ENCODE measurements around the gene COPE. TPM values are rescaled to one million over a fixed set of nuclear protein-coding genes. Genes with fewer than 3 reads are reported as not detected.

The COPE gene
- total and polyA plus RNA-seq, 2 of the 4 experiments (the other 2 are of a cell fraction), result 347 to 461 TPM

DNA sequence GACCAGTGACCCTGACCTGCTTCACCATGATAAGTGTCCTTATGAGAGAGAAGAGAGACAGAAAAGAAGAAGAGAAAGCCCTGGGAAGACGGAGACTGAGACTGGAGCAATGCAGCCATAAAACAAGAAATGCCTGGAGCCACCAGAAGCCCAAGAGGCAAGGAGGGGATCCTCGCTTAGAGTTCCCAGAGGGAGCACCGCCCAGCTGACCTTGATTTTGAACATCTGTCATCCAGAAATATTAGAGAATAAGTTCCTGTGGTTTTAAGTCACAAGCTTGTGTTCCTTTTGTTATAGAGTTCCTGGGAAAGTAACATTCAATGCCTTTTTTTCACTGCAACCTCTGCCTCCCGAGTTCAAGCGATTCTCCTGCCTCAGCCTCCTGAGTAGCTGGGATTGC, 43.5 kb downstream of the COPE start:
- Histone ChIP-seq H3K18ac (ENCODE audit: low read depth, low read length) (no peak overlapping the region), H3K4me1 (ENCODE audit: control insufficient read depth, insufficient read depth, low read length) (no peaks in the 10 kb centered on the region), H3K23ac (ENCODE audit: low read depth, low read length) (no peak overlapping the region), H3K27ac (ENCODE audit: insufficient read depth, low read length) (no peak overlapping the region), H4K5ac (ENCODE audit: low read depth, low read length) (no peak overlapping the region), H3K27me3 (ENCODE audit: control insufficient read depth, insufficient read depth, low read length) (no peaks in the 10 kb centered on the region), H3K9me3 (ENCODE audit: control insufficient read depth, insufficient read depth, low read length) (peaks cover 6% of the 10 kb centered on the region; the same call in 1 of the 2 replicates), H3K4ac (ENCODE audit: low read depth, low read length) (no peak overlapping the region), H2AK9ac (replicated peaks; ENCODE audit: low read depth, low read length, poor library complexity) (no peak overlapping the region), H3K79me1 (ENCODE audit: low read depth in 1 of 2, low read length in 2 of 2) (no peaks in the 10 kb centered on the region), H3K56ac (ENCODE audit: extremely low read depth, insufficient read depth, low read length) (no peak overlapping the region), H3K9ac (ENCODE audit: low read depth, low read length) (no peak overlapping the region), H4K91ac (ENCODE audit: insufficient read depth, low read depth, low read length) (no peak overlapping the region), H3K14ac (replicated peaks; ENCODE audit: low read depth, low read length) (0 out of 2 replicates have a peak overlapping the region, but pooled peaks have one; percentile 40), H3K4me3 (ENCODE audit: insufficient read depth, low read depth, low read length) (no peak overlapping the region), H3K4me2 (ENCODE audit: low read depth, low read length) (no peak overlapping the region), H2BK15ac (ENCODE audit: low read depth, low read length) (no peak overlapping the region), H2AFZ (replicated peaks; ENCODE audit: low read length, poor library complexity) (no peak overlapping the region), H4K20me1 (ENCODE audit: insufficient read depth, low read length) (peaks cover 3% of the 10 kb centered on the region; the same call in 1 of the 2 replicates), H2AK5ac (ENCODE audit: low read depth, low read length) (no peak overlapping the region), H2BK20ac (ENCODE audit: low read depth, low read length) (no peak overlapping the region), H3K9me1 (ENCODE audit: insufficient read depth, low read length) (no peaks in the 10 kb centered on the region), H4K8ac (ENCODE audit: low read depth in 2 of 2, low read length in 2 of 2) (no peak overlapping the region), H2BK120ac (ENCODE audit: low read depth, low read length) (no peak overlapping the region), H2BK5ac (ENCODE audit: low read depth, low read length, poor library complexity, severe bottlenecking) (no peak overlapping the region), H3K36me3 (ENCODE audit: control insufficient read depth, insufficient read depth, low read length) (peaks cover 3% of the 10 kb centered on the region; the same call in 1 of the 2 replicates)
- ChIA-PET CTCF (interaction anchor here (0.7 to 1.0 kb wide), 2 partner anchors 10 to 14 kb away, joined by 3 to 5 read pairs; no protein-coding TSS in a partner anchor), POLR2A (ENCODE audit: unreplicated experiment) (no interaction called here)
- no TSS peak for BruUV-seq (replicated peaks)
- WGBS, 2 experiments (ENCODE audit: extremely low coverage in 2 of 2, insufficient read length in 1 of 2), result no CpG with 5 or more reads among the region's 5 CpGs
- intact Hi-C loops (cut with micrococcal nuclease) (no loop called here), dilution Hi-C loops (cut with HindIII; ENCODE audit: low sequenced_read_pairs, unreplicated experiment) (no loop called here), in situ Hi-C loops (cut with MboI; ENCODE audit: low sequenced_read_pairs) (no loop called here)
- DNase-seq (peak; percentile 36), ATAC-seq (ENCODE audit: low read depth) (no peak)
- no peak for TF ChIP-seq SMC3 (IDR thresholded peaks at IDR 0.05; ENCODE audit: low read depth, low read length)
- TF ChIP-seq NFE2L2 (IDR thresholded peaks at IDR 0.05; ENCODE audit: low read depth, low read length), result no peak
- TF ChIP-seq, protein P1, sequence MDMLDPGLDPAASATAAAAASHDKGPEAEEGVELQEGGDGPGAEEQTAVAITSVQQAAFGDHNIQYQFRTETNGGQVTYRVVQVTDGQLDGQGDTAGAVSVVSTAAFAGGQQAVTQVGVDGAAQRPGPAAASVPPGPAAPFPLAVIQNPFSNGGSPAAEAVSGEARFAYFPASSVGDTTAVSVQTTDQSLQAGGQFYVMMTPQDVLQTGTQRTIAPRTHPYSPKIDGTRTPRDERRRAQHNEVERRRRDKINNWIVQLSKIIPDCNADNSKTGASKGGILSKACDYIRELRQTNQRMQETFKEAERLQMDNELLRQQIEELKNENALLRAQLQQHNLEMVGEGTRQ (IDR thresholded peaks at IDR 0.05; ENCODE audit: low read depth, low read length), result no peak
- TF ChIP-seq, protein P2, sequence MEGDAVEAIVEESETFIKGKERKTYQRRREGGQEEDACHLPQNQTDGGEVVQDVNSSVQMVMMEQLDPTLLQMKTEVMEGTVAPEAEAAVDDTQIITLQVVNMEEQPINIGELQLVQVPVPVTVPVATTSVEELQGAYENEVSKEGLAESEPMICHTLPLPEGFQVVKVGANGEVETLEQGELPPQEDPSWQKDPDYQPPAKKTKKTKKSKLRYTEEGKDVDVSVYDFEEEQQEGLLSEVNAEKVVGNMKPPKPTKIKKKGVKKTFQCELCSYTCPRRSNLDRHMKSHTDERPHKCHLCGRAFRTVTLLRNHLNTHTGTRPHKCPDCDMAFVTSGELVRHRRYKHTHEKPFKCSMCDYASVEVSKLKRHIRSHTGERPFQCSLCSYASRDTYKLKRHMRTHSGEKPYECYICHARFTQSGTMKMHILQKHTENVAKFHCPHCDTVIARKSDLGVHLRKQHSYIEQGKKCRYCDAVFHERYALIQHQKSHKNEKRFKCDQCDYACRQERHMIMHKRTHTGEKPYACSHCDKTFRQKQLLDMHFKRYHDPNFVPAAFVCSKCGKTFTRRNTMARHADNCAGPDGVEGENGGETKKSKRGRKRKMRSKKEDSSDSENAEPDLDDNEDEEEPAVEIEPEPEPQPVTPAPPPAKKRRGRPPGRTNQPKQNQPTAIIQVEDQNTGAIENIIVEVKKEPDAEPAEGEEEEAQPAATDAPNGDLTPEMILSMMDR (conservative IDR thresholded peaks at IDR 0.05; ENCODE audit: low read depth, low read length), result no peak
- TF ChIP-seq MAZ (IDR thresholded peaks at IDR 0.05; ENCODE audit: borderline replicate concordance, low read depth, low read length), result no peak
- TF ChIP-seq, protein P3, sequence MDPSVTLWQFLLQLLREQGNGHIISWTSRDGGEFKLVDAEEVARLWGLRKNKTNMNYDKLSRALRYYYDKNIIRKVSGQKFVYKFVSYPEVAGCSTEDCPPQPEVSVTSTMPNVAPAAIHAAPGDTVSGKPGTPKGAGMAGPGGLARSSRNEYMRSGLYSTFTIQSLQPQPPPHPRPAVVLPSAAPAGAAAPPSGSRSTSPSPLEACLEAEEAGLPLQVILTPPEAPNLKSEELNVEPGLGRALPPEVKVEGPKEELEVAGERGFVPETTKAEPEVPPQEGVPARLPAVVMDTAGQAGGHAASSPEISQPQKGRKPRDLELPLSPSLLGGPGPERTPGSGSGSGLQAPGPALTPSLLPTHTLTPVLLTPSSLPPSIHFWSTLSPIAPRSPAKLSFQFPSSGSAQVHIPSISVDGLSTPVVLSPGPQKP (IDR thresholded peaks at IDR 0.05; ENCODE audit: borderline replicate concordance, low read depth, low read length), result no peak
- no peak for TF ChIP-seq MAFK (IDR thresholded peaks at IDR 0.05; ENCODE audit: low read depth, low read length)
- TF ChIP-seq RFX5 (IDR thresholded peaks at IDR 0.05; ENCODE audit: low read depth, low read length), result no peak
- no peak for TF ChIP-seq MXI1 (IDR thresholded peaks at IDR 0.05; ENCODE audit: borderline replicate concordance, low read depth, low read length)
- TF ChIP-seq BHLHE40 (IDR thresholded peaks at IDR 0.05; ENCODE audit: low read depth, low read length), result no peak
- no peak for TF ChIP-seq CHD1 (IDR thresholded peaks at IDR 0.05; ENCODE audit: low read depth, low read length)
- TF ChIP-seq RCOR1 (IDR thresholded peaks at IDR 0.05; ENCODE audit: insufficient replicate concordance, low read length), result no peak
- TF ChIP-seq FOS (IDR thresholded peaks at IDR 0.05; ENCODE audit: low read depth, low read length), result no peak
- no peak for TF ChIP-seq CEBPB (IDR thresholded peaks at IDR 0.05; ENCODE audit: low read depth, low read length)
- TF ChIP-seq RAD21 (IDR thresholded peaks at IDR 0.05; ENCODE audit: low read length), result no peak
